ENCODE data around the gene OGDH.

DNA sequence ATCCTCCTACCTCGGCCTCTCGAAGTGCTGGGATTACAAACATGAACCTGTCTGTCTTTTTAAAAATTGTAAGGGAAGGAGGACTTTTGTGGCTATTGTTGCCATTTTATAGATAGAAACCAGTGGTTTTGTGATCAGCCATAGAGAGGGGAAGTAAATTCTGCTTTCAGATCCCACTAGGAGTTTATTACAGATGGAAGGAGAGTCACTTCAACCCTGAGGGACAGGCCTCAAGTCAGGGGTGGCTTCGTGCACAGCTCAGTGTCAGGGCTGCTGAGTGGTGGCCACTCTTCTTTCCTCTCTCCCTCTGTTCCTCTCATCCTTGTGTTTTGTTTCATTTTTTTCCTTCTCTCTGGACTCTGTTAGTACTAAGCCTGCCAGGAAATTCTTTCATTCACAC is 60.8 kb downstream of the OGDH start:
- TF ChIP-seq EZH2 (IDR thresholded peaks at IDR 0.05; ENCODE audit: insufficient read depth, poor library complexity, severe bottlenecking) (no peak), EZH2phosphoT487 (IDR thresholded peaks at IDR 0.05; ENCODE audit: insufficient read depth, low read depth) (no peak)
